ENCODE measurements around the gene CAPSL.

CAPSL gene

GRCh38 chr5:35877655-35878054 is 60.8 kb downstream of the CAPSL start:
- no peak overlapping the region for H3K4me3 ChIP-seq (ENCODE audit: low read length)
- H3K4me1 ChIP-seq (ENCODE audit: control insufficient read depth, low read length): peaks cover 61% of the 10 kb centered on the region
- TF ChIP-seq EZH2phosphoT487 (IDR thresholded peaks at IDR 0.05; ENCODE audit: borderline replicate concordance, low read length): no peak
- TF ChIP-seq CTCF (IDR thresholded peaks at IDR 0.05; ENCODE audit: low read depth, low read length, poor library complexity, severe bottlenecking): no peak
- H3K36me3 ChIP-seq (ENCODE audit: control insufficient read depth, low read length): peaks cover 72% of the 10 kb centered on the region
- H3K9me2 ChIP-seq (replicated peaks; ENCODE audit: control insufficient read depth, low read length): no peaks in the 10 kb centered on the region
- H3K4me2 ChIP-seq (ENCODE audit: low read length): no peak overlapping the region
- no peak overlapping the region for H3K27ac ChIP-seq (ENCODE audit: low read depth, low read length)
- no peaks in the 10 kb centered on the region for H3F3A ChIP-seq (ENCODE audit: control insufficient read depth, insufficient read depth)
- no peaks in the 10 kb centered on the region for H4K20me1 ChIP-seq (ENCODE audit: control insufficient read depth, insufficient read depth, low read depth, low read length)
- no peaks in the 10 kb centered on the region for H3K79me2 ChIP-seq (ENCODE audit: control insufficient read depth, low read length)
- no peaks in the 10 kb centered on the region for H3K9me3 ChIP-seq (ENCODE audit: control insufficient read depth, insufficient read depth, low read length)
- H3K27me3 ChIP-seq (ENCODE audit: control insufficient read depth, low read length): no peaks in the 10 kb centered on the region

DNA sequence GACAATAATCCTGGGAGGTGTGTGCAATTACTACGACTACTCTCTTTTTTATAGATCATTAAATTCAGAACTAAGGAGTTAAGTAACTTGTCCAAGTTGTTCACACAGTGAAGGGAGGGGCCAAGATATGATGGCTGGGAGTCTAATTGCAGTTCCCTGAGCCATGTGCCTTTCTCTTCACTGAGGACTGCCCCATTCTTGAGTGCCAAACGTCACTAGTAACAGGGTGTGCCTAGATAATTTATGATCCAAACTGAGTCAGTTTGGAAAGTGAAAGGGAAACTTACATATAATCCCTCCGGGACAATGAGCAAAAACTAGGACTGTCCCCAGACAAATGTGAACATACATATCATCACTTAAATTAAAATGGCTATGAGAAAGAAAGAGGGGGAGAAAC is 61.5 kb downstream of the CAPSL start:
- TF ChIP-seq EZH2phosphoT487 (IDR thresholded peaks at IDR 0.05; ENCODE audit: borderline replicate concordance, low read length) (no peak), CTCF (IDR thresholded peaks at IDR 0.05; ENCODE audit: low read depth, low read length, poor library complexity, severe bottlenecking) (no peak)
- no peaks in the 10 kb centered on the region for H4K20me1 ChIP-seq (ENCODE audit: control insufficient read depth, insufficient read depth, low read depth, low read length)
- peaks cover 54% of the 10 kb centered on the region for H3K4me1 ChIP-seq (ENCODE audit: control insufficient read depth, low read length)
- no peaks in the 10 kb centered on the region for H3K79me2 ChIP-seq (ENCODE audit: control insufficient read depth, low read length)
- no peaks in the 10 kb centered on the region for H3F3A ChIP-seq (ENCODE audit: control insufficient read depth, insufficient read depth)
- H3K9me2 ChIP-seq (replicated peaks; ENCODE audit: control insufficient read depth, low read length): no peaks in the 10 kb centered on the region
- no peak overlapping the region for H3K27ac ChIP-seq (ENCODE audit: low read depth, low read length)
- no peaks in the 10 kb centered on the region for H3K27me3 ChIP-seq (ENCODE audit: control insufficient read depth, low read length)
- no peak overlapping the region for H3K4me3 ChIP-seq (ENCODE audit: low read length)
- H3K4me2 ChIP-seq (ENCODE audit: low read length): no peak overlapping the region
- H3K9me3 ChIP-seq (ENCODE audit: control insufficient read depth, insufficient read depth, low read length): no peaks in the 10 kb centered on the region
- H3K36me3 ChIP-seq (ENCODE audit: control insufficient read depth, low read length): peaks cover 67% of the 10 kb centered on the region

- peaks cover 49% of the 10 kb centered on the region for H3K4me1 ChIP-seq (ENCODE audit: control insufficient read depth, low read length)
- H4K20me1 ChIP-seq (ENCODE audit: control insufficient read depth, insufficient read depth, low read depth, low read length): no peaks in the 10 kb centered on the region
- H3K4me2 ChIP-seq (ENCODE audit: low read length): no peak overlapping the region
- H3K27ac ChIP-seq (ENCODE audit: low read depth, low read length): 0 out of 2 replicates have a peak overlapping the region, but pooled peaks have one; percentile 7
- peaks cover 68% of the 10 kb centered on the region for H3K36me3 ChIP-seq (ENCODE audit: control insufficient read depth, low read length)
- H3K27me3 ChIP-seq (ENCODE audit: control insufficient read depth, low read length): no peaks in the 10 kb centered on the region
- no peaks in the 10 kb centered on the region for H3K79me2 ChIP-seq (ENCODE audit: control insufficient read depth, low read length)
- H3K4me3 ChIP-seq (ENCODE audit: low read length): no peak overlapping the region; the same call in 1 of the 2 replicates
- TF ChIP-seq EZH2phosphoT487 (IDR thresholded peaks at IDR 0.05; ENCODE audit: borderline replicate concordance, low read length): no peak
- TF ChIP-seq CTCF (IDR thresholded peaks at IDR 0.05; ENCODE audit: low read depth, low read length, poor library complexity, severe bottlenecking): no peak
- H3F3A ChIP-seq (ENCODE audit: control insufficient read depth, insufficient read depth): no peaks in the 10 kb centered on the region
- H3K9me3 ChIP-seq (ENCODE audit: control insufficient read depth, insufficient read depth, low read length): no peaks in the 10 kb centered on the region
- no peaks in the 10 kb centered on the region for H3K9me2 ChIP-seq (replicated peaks; ENCODE audit: control insufficient read depth, low read length)
These were observed 62.0 kb downstream of the CAPSL start for GRCh38 chr5:35876454-35876853.

Measured in DOHH2 (cell line).